ENCODE results near the gene LCK. TPM values are rescaled to one million over a fixed set of nuclear protein-coding genes. Genes with fewer than 3 reads are reported as not detected.

LCK gene
- total and polyA plus RNA-seq, 2 donors (not counting 3 experiments of a cell fraction or from before 2014, with no cell fraction given), result 0.06 TPM; not detected in 1

- Histone ChIP-seq H3K9ac (replicated peaks; ENCODE audit: extremely low read depth, insufficient read depth, low read length) (no peak overlapping the region), H3K79me2 (ENCODE audit: control insufficient read depth, insufficient read depth, low read length) (no peaks in the 10 kb centered on the region), H2AFZ (ENCODE audit: low read depth, low read length) (peak overlapping the region; percentile 38), H3K27ac (ENCODE audit: insufficient read depth, low read depth, low read length) (no peak overlapping the region), H3K9me1 (replicated peaks; ENCODE audit: control insufficient read depth, extremely low read depth, insufficient read depth, low read length) (no peaks in the 10 kb centered on the region), H3K4me2 (ENCODE audit: insufficient read depth, low read length) (no peak overlapping the region), H3K9me3 (replicated peaks; ENCODE audit: control insufficient read depth, insufficient read depth, low read length) (no peaks in the 10 kb centered on the region), H3K36me3 (ENCODE audit: control insufficient read depth in 2 of 2, extremely low read depth in 1 of 2, insufficient read depth in 2 of 2, low read length in 2 of 2) (no peaks in the 10 kb centered on the region), H4K20me1 (replicated peaks; ENCODE audit: control insufficient read depth, extremely low read depth, insufficient read depth, low read length) (no peaks in the 10 kb centered on the region), H3K4me3 (replicated peaks in 1 of 3; ENCODE audit: insufficient read depth in 1 of 3, low read depth in 1 of 3, low read length in 3 of 3) (no peak overlapping the region), H3K27me3 (ENCODE audit: control insufficient read depth in 2 of 2, insufficient read depth in 2 of 2, low read length in 2 of 2) (peaks cover 16 to 24% of the 10 kb centered on the region in 2 experiments), H3K4me1 (ENCODE audit: control insufficient read depth, extremely low read depth, insufficient read depth, low read length) (peaks cover 8% of the 10 kb centered on the region)
- intact Hi-C loops (cut with micrococcal nuclease) (no loop called here), dilution Hi-C loops (cut with MboI; ENCODE audit: extremely low pct_ligation_motif_present, low sequenced_read_pairs) (no loop called here)
- no peak for TF ChIP-seq EZH2 (IDR thresholded peaks at IDR 0.05; ENCODE audit: borderline replicate concordance, low read depth, low read length, severe bottlenecking)
- TF ChIP-seq, protein P1, sequence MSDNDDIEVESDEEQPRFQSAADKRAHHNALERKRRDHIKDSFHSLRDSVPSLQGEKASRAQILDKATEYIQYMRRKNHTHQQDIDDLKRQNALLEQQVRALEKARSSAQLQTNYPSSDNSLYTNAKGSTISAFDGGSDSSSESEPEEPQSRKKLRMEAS (IDR thresholded peaks at IDR 0.05; ENCODE audit: insufficient read depth, insufficient read length), result no peak
- TF ChIP-seq JUN (IDR thresholded peaks at IDR 0.05; ENCODE audit: borderline replicate concordance, insufficient read depth, insufficient read length, low read depth), result no peak
- TF ChIP-seq MYC (IDR thresholded peaks at IDR 0.05; ENCODE audit: low read depth, low read length), result no peak
- TF ChIP-seq POLR2AphosphoS5 (IDR thresholded peaks at IDR 0.05; ENCODE audit: insufficient read depth, low read depth, low read length), result no peak
- TF ChIP-seq FOS (IDR thresholded peaks at IDR 0.05; ENCODE audit: borderline replicate concordance, insufficient read depth, low read length), result no peak
- no peak for TF ChIP-seq CTCF (IDR thresholded peaks at IDR 0.05; ENCODE audit: extremely low read depth in 1 of 2, insufficient read depth in 1 of 2, low read depth in 1 of 2, low read length in 2 of 2)
- TF ChIP-seq POLR2A (IDR thresholded peaks at IDR 0.05; ENCODE audit: low read depth, low read length), result no peak
- TF ChIP-seq GATA2 (IDR thresholded peaks at IDR 0.05; ENCODE audit: insufficient read depth, insufficient read length, low read depth, low read length), result no peak
- CTCF ChIA-PET, result no interaction called here
- no TSS peak for BruUV-seq (replicated peaks)
- POLR2A ChIA-PET, result no interaction called here
- FAIRE-seq (no peak), DNase-seq (ENCODE audit: low read depth, low spot score) (no peak)
Measured at GRCh38 chr1:32275424-32275823, 24.4 kb downstream of the LCK start.
